Epidermal melanocyte (primary cell): ENCODE results near the gene SRSF12.
"Not testable (repeated sequence)": the region's sequence is repeated elsewhere in the genome, so short reads cannot be mapped to it uniquely, and the experiment has no call there.

ENCODE experiments used
- DNase-seq: peaks from one replicate; pipeline ENCODE4 v3.0.0; 2011; ENCODE audit warnings: low spot score; ENCODE audit not compliant: insufficient read length

Gene SRSF12

GRCh38 chr6:89073014-89073620, 44.8 kb downstream of the SRSF12 start:
- DNase-seq: no peak

GRCh38 chr6:89071036-89071435, 46.8 kb downstream of the SRSF12 start:
- DNase-seq: no peak

GRCh38 chr6:89069536-89070163, 48.2 kb downstream of the SRSF12 start:
- DNase-seq: no peak

- no peak for DNase-seq
Observed at GRCh38 chr6:89068695-89069094, 49.2 kb downstream of the SRSF12 start.

GRCh38 chr6:89067796-89068195, 50.1 kb downstream of the SRSF12 start:
- no peak for DNase-seq

GRCh38 chr6:89066940-89067646, 50.8 kb downstream of the SRSF12 start:
- DNase-seq: no peak

GRCh38 chr6:89066121-89066520, 51.8 kb downstream of the SRSF12 start:
- not testable (repeated sequence) for DNase-seq

GRCh38 chr6:89064931-89065330, 52.9 kb downstream of the SRSF12 start:
- not testable (repeated sequence) for DNase-seq

- DNase-seq: no peak
Observed at GRCh38 chr6:89063881-89064280, 54.0 kb downstream of the SRSF12 start.

- DNase-seq: no peak
Observed at GRCh38 chr6:89059227-89059626, 58.6 kb downstream of the SRSF12 start.

- no peak for DNase-seq
Observed at GRCh38 chr6:89058627-89059026, 59.2 kb downstream of the SRSF12 start.

- DNase-seq: no peak
Observed at GRCh38 chr6:89057759-89058158, 60.1 kb downstream of the SRSF12 start.

GRCh38 chr6:89054208-89054607, 63.7 kb downstream of the SRSF12 start:
- DNase-seq: no peak

- no peak for DNase-seq
Observed at GRCh38 chr6:89051676-89052075, 66.2 kb downstream of the SRSF12 start.

- no peak for DNase-seq
Observed at GRCh38 chr6:89050697-89051096, 67.2 kb downstream of the SRSF12 start.

GRCh38 chr6:89050155-89050554, 67.7 kb downstream of the SRSF12 start:
- no peak for DNase-seq

GRCh38 chr6:89048985-89049384, 68.9 kb downstream of the SRSF12 start:
- DNase-seq: no peak

- no peak for DNase-seq
Observed at GRCh38 chr6:89048288-89048923, 69.5 kb downstream of the SRSF12 start.

- DNase-seq: no peak
Observed at GRCh38 chr6:89047473-89047872, 70.4 kb downstream of the SRSF12 start.
